ENCODE results near the gene ANAPC2. TPM values are rescaled to one million over a fixed set of nuclear protein-coding genes. Genes with fewer than 3 reads are reported as not detected.

Gene ANAPC2, protein sequence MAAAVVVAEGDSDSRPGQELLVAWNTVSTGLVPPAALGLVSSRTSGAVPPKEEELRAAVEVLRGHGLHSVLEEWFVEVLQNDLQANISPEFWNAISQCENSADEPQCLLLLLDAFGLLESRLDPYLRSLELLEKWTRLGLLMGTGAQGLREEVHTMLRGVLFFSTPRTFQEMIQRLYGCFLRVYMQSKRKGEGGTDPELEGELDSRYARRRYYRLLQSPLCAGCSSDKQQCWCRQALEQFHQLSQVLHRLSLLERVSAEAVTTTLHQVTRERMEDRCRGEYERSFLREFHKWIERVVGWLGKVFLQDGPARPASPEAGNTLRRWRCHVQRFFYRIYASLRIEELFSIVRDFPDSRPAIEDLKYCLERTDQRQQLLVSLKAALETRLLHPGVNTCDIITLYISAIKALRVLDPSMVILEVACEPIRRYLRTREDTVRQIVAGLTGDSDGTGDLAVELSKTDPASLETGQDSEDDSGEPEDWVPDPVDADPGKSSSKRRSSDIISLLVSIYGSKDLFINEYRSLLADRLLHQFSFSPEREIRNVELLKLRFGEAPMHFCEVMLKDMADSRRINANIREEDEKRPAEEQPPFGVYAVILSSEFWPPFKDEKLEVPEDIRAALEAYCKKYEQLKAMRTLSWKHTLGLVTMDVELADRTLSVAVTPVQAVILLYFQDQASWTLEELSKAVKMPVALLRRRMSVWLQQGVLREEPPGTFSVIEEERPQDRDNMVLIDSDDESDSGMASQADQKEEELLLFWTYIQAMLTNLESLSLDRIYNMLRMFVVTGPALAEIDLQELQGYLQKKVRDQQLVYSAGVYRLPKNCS
- total RNA-seq = 10 to 100 TPM; 50.6 to 53.1 TPM

DNA sequence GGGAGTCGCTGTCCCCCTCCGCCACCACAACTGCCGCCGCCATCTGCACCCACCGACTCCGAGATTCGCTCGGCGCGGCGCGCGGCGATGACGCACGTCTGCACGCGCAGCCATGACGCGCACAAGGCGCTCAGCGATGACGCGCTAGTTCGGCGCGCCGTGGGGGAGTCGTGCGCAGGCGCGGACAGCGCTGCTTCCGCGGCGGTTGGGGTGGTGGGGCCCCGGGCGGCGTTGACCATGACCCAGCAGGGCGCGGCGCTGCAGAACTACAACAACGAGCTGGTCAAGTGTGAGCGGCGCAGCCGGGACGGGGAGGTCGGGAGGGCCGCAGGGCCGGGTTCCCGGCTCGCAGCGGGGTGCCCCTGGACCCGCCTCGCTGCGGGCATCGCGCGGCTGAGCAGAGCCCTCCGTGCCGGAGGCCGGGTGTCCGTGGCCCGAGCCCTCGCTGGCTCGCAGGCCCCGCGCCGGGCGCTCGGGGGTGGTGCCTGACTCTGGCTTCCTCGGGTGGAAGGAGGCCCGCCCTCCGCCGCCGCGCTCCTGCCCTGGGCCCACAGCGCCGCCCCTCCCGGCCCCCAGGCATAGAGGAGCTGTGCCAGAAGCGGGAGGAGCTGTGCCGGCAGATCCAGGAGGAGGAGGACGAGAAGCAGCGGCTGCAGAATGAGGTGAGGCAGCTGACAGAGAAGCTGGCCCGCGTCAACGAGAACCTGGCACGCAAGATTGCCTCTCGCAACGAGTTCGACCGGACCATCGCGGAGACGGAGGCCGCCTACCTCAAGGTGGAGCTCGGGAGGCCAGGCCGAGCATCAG, at the start of gene ANAPC2, which contains the start of gene SSNA1:
TSS of gene ANAPC2 (minus strand) at position 71 of the 807 bp plus-strand sequence. CDS start at position 43, 28 bp downstream.
TSS of gene SSNA1 (plus strand) at position 187 of the 807 bp plus-strand sequence. CDS start at position 238, 51 bp downstream.
- H3K27me3 Mint-ChIP-seq = no peaks in the 10 kb centered on the region
- H3K4me3 Mint-ChIP-seq = peak within 1 kb of the TSS; percentile 89
- peaks cover 4% of the 10 kb centered on the region for H3K4me1 Mint-ChIP-seq
- ATAC-seq (replicated peaks) = peak; percentile 89
- H3K27ac Mint-ChIP-seq = peak within 1 kb of the TSS; percentile 93
- peaks cover 17% of the 10 kb centered on the region for H3K36me3 Mint-ChIP-seq (ENCODE audit: low read depth)
- H3K9me3 Mint-ChIP-seq = no peaks in the 10 kb centered on the region

DNA sequence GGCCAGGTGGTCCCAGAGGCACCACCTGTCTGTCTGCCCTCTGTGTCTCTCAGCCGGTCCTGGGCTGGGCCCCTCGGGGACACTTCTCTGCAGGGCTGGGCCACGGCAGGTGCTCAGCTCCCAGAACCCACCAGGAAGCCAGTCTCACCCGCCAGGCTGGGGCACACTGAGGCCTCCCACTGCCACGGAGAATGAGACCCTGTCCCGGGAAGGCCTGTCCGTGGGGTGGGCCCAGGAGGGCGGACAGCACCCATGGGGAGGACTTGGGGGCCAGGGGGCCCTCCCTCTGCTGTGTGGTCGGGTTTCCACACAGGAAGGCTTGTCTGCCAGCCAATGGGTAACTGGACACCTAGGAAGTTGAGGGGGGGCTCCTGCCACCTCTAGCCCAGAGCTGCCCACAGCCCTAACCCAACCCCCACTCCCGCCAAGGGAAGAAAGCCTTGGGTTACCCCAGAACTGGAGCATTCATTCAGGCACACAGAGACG, 48.6 kb upstream of the ANAPC2 start:
- Mint-ChIP-seq H3K27me3 (peaks cover 4% of the 10 kb centered on the region), H3K4me3 (no peak overlapping the region), H3K4me1 (peaks cover 5% of the 10 kb centered on the region), H3K27ac (no peak overlapping the region), H3K36me3 (ENCODE audit: low read depth) (peaks cover 9% of the 10 kb centered on the region), H3K9me3 (no peaks in the 10 kb centered on the region)
- ATAC-seq (replicated peaks) = no peak

DNA sequence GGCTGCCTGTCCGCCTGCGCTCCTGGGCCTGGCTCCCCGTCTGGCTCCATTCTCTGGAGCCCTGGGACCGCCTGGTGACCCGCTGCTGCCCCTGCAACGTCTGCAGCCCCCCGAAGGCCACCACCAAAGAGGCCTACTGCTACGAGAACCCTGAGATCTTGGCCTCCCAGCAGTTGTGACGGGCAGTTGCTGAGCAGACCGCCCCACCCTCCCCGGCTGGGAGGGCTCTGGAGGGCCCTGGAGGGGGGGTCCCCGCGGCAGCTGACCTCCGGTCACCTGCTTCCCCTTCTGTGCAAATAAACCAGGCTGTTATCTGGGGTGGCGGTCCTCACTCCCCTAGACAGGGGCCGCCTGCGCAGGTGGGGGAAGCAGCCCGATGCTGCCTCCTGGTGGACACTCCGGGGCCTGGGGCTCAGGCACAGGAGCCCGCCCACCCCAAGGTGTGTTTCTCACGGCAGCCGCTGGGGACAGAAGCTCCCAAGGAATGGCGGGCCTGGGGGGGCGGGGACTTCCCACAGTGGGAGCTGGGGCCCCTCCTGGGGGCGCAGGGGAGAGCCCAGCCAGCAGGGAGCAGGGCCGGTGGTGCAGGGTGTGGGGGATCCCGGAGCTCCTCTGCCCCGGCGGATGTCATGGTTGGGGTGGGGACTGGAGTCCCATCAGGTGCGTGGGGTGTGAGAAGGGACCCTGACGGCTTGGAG, 48.0 kb upstream of the ANAPC2 start:
- peaks cover 4% of the 10 kb centered on the region for H3K27me3 Mint-ChIP-seq
- H3K9me3 Mint-ChIP-seq = no peaks in the 10 kb centered on the region
- H3K4me3 Mint-ChIP-seq = no peak overlapping the region
- peaks cover 5% of the 10 kb centered on the region for H3K4me1 Mint-ChIP-seq
- no peak overlapping the region for H3K27ac Mint-ChIP-seq
- peak; percentile 23 for ATAC-seq (replicated peaks)
- H3K36me3 Mint-ChIP-seq (ENCODE audit: low read depth) = peaks cover 7% of the 10 kb centered on the region

DNA sequence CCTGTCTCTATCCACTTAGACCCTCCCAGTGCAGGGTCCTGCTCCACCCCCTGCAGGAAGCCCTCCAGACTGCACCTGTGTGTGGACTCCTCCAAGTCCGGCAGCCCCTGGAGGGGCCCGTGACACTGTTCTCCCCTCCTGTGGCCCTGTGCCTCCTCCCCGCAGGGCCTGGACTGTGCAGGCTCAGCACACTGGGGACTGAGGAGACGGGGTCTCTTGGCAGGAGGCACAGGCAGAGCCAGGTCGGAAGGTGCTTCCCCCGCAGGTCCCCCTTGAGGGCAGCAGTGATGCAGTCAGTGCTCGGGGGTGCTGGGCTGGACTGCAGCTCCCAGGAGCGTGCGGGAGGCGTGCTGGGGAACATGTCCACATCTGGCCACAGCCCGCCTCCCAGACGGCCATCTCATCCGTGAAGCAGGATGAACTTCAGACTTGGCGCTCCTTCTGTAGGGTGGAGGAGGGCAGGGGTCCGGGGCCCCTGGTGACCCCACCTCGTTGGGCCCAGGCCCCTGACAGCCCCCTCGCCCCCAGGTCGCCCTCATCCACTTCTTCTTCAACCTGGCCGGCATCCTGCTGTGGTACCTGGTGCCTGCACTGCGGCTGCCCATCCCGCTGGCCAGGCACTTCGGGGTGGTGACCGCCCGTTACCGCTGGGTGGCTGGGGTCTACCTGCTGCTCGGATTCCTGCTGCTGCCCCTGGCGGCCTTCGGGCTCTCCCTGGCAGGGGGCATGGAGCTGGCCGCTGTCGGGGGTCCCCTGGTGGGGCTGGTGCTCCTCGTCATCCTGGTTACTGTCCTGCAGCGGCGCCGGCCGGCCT, 47.3 kb upstream of the ANAPC2 start:
- ATAC-seq (replicated peaks) = no peak
- no peak overlapping the region for H3K27ac Mint-ChIP-seq
- H3K9me3 Mint-ChIP-seq = no peaks in the 10 kb centered on the region
- no peak overlapping the region for H3K4me3 Mint-ChIP-seq
- H3K36me3 Mint-ChIP-seq (ENCODE audit: low read depth) = no peaks in the 10 kb centered on the region
- H3K4me1 Mint-ChIP-seq = no peaks in the 10 kb centered on the region
- H3K27me3 Mint-ChIP-seq = peaks cover 4% of the 10 kb centered on the region

DNA sequence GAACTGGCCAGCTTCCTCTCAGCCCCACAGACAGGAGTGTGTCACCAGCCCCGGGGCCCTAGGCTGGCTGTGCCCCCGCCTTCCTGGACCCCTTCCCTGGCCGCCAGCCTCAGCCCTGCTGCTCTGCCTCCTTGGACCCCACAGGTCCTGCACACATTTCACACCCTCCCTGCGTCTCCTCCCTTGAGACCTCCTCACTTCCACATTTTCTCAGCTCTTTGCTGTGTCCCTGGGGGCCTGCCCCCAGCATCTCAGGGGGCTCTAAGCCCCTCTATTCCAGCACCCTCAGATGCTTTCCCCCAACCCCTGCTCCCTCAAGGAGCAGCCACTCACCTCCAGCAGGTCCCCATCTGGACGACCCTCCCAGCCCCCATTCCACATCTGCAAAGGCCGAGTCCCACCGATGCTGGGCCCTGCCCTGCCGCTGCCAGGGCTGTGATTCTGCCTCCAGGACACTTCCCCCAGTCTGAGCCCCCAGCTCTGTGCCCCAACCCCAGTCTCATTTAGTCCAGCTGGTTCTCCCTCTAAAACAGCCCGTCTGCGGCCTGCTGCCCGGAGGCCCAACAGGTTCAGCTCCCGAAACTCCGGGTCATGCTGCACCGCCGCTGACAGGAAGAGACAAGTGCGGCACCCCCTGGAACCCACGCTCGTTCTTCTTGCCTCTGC, 46.5 kb upstream of the ANAPC2 start:
- H3K4me3 Mint-ChIP-seq = no peak overlapping the region
- no peaks in the 10 kb centered on the region for H3K4me1 Mint-ChIP-seq
- no peaks in the 10 kb centered on the region for H3K9me3 Mint-ChIP-seq
- no peak for ATAC-seq (replicated peaks)
- no peaks in the 10 kb centered on the region for H3K36me3 Mint-ChIP-seq (ENCODE audit: low read depth)
- peaks cover 4% of the 10 kb centered on the region for H3K27me3 Mint-ChIP-seq
- no peak overlapping the region for H3K27ac Mint-ChIP-seq

DNA sequence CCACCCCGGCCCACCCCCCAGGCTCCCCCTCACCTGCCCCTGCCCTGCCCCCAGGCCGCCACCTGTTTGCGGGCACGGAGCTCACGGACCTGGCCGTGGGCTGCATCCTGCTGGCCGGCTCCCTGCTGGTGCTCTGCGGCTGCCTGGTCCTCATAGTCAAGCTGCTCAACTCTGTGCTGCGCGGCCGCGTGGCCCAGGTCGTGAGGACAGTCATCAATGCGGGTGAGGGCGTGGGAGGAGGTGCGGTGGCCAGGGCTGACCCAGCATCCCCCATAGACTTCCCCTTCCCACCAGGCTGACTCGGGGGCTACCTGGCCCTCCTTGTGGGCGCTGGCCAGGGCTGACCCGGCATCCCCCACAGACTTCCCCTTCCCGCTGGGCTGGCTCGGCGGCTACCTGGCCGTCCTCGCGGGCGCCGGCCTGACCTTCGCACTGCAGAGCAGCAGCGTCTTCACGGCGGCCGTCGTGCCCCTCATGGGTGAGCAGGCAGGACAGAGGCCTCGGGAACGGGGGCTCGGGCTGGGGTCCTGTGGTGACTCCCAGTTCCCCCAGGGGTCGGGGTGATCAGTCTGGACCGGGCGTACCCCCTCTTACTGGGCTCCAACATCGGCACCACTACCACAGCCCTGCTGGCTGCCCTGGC, 45.8 kb upstream of the ANAPC2 start:
- no peaks in the 10 kb centered on the region for H3K4me1 Mint-ChIP-seq
- H3K4me3 Mint-ChIP-seq = no peak overlapping the region
- H3K36me3 Mint-ChIP-seq (ENCODE audit: low read depth) = no peaks in the 10 kb centered on the region
- ATAC-seq (replicated peaks) = no peak
- no peaks in the 10 kb centered on the region for H3K9me3 Mint-ChIP-seq
- H3K27ac Mint-ChIP-seq = no peak overlapping the region
- H3K27me3 Mint-ChIP-seq = peaks cover 4% of the 10 kb centered on the region

DNA sequence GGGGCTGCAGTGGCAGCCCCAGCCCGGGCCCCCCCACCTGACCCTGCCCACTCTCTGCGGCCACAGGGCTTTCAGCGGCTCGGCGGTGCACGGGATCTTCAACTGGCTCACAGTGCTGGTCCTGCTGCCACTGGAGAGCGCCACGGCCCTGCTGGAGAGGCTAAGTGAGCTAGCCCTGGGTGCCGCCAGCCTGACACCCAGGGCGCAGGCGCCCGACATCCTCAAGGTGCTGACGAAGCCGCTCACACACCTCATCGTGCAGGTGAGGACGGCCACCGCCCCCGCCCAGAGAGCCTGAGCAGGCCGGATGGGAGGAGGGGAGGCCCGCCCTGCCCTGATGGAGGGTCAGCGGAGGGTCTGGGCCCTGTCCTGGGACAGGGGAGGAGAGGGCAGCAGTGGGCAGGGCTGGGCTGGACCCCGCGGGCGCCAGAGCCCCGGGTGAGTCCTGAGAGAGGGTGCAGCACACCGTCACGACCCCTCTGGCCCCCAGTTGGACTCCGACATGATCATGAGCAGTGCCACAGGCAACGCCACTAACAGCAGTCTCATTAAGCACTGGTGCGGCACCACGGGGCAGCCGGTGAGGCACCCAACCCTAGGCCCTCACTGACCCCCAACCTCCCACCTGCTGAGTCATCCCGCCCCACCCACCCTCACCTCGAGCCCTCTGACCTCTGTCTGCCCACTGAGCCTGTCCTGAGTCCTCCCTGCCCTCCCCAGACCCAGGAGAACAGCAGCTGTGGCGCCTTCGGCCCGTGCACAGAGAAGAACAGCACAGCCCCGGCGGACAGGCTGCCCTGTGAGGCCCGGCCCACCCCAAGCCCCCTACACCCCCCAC, 45.0 kb upstream of the ANAPC2 start:
- ATAC-seq (replicated peaks) = no peak
- no peaks in the 10 kb centered on the region for H3K9me3 Mint-ChIP-seq
- H3K36me3 Mint-ChIP-seq (ENCODE audit: low read depth) = no peaks in the 10 kb centered on the region
- peaks cover 4% of the 10 kb centered on the region for H3K27me3 Mint-ChIP-seq
- H3K4me1 Mint-ChIP-seq = no peaks in the 10 kb centered on the region
- H3K27ac Mint-ChIP-seq = no peak overlapping the region
- H3K4me3 Mint-ChIP-seq = no peak overlapping the region

DNA sequence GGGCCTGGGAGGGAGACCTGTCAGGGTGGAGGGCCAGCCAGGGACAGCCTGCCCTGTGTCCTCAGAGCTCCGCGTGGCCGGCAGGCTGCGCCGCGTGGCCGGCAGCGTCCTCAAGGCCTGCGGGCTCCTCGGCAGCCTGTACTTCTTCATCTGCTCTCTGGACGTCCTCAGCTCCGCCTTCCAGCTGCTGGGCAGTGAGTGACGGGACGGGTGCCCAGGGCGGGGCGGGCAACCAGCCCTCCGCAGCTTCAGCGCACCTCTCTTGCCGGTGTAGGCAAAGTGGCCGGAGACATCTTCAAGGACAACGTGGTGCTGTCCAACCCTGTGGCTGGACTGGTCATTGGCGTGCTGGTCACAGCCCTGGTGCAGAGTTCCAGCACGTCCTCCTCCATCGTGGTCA, 44.1 kb upstream of the ANAPC2 start:
- no peaks in the 10 kb centered on the region for H3K9me3 Mint-ChIP-seq
- no peak overlapping the region for H3K27ac Mint-ChIP-seq
- H3K4me3 Mint-ChIP-seq = no peak overlapping the region
- ATAC-seq (replicated peaks) = no peak
- peaks cover 7% of the 10 kb centered on the region for H3K27me3 Mint-ChIP-seq
- peaks cover 3% of the 10 kb centered on the region for H3K4me1 Mint-ChIP-seq
- H3K36me3 Mint-ChIP-seq (ENCODE audit: low read depth) = no peaks in the 10 kb centered on the region

DNA sequence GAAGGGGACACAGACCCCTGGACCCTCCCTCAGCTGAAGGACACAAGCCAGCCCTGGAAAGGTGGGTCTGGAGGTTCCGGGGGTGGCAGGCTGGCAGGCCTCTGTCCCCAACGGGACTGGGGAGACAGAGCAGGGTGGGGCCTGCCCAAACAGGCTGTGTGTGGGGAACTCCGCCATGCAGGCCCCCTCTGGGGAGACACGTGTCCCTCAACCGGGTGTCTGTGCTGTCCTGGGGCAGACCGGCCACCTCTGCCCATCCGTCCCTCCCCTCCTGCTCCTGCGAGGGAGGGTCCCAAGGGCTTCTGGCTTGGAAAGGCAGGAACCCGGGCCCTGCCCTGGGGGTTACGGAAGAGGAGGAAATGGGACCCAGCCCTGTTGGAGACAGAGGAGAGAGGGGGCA, 43.7 kb upstream of the ANAPC2 start:
- ATAC-seq (replicated peaks) = no peak
- Mint-ChIP-seq H3K36me3 (ENCODE audit: low read depth) (no peaks in the 10 kb centered on the region), H3K27ac (no peak overlapping the region), H3K9me3 (no peaks in the 10 kb centered on the region), H3K27me3 (peaks cover 8% of the 10 kb centered on the region), H3K4me3 (no peak overlapping the region), H3K4me1 (peaks cover 5% of the 10 kb centered on the region)

DNA sequence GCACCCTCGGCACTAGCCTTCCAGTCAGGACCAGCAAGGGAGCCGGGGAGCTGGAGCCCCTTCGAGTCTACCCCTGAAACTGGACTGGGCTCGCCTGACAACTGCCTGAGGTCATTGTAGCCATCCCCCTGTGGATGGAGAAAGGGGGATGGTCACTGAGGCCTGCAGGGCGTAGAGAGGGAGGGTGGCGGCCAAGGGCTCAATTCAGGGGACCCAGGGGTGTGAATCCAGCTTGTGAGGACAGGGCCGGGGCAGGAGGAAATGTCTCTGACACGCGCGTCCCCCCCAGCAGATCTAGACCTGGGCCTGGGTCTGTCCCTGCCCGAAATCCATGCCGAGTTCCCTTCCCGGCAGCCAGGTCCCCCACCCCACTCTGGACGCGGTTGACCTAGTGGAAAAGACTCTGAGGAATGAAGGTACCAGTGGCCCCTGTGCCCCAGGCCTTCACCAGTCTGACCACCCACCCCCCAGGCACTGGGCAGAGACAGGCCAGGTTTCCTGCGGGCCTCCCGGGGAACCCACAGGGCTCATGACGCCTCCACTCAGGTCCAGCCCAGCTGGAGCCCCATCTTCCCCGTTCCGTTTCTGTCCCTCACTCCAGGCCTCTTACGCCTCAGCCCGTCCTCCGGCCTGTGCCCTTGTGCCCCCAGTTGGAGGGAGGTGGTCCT, 43.1 kb upstream of the ANAPC2 start:
- Mint-ChIP-seq H3K4me1 (peaks cover 5% of the 10 kb centered on the region), H3K9me3 (no peaks in the 10 kb centered on the region), H3K27ac (no peak overlapping the region), H3K27me3 (peaks cover 8% of the 10 kb centered on the region), H3K36me3 (ENCODE audit: low read depth) (no peaks in the 10 kb centered on the region), H3K4me3 (no peak overlapping the region)
- ATAC-seq (replicated peaks) = no peak

DNA sequence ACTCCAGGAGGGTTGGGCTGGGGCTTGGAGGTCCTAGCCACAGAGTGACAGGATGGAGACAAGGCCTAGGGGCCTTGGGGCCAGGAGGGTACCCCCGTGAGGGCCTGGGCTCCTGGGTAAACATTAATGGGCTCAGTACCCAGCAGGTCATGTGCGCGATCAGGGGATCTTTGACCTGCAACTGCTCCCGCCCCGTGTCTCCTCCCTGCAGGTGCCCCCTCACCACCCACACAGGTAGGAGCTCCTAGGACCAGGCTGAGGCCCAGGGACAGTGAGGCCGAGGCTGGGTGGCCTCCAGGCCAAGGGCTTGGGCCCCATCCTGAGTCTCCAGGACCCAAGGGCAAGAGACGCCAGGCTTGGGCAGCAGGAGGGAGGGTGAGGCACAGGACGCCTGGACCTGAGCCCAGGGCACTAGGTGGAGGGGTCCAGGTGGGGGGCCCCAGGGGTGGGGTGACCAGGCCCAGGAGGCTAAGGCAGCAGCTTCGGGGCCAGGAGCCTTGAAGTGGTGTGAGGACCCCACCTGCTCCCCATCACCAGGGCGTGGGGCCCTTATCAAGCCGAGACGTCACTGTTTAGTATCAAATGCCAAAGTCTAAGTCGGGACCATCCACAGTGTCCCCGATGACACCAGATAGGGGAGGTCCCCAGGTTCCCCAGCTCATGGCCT, 42.5 kb upstream of the ANAPC2 start, which contains the start of gene SLC34A3:
TSS of gene SLC34A3 (plus strand) at position 197 of the 667 bp plus-strand sequence. CDS start 802 bp downstream, outside the sequence.
- Mint-ChIP-seq H3K36me3 (ENCODE audit: low read depth) (no peaks in the 10 kb centered on the region), H3K27me3 (peaks cover 8% of the 10 kb centered on the region), H3K4me3 (no peak within 1 kb of the TSS), H3K9me3 (no peaks in the 10 kb centered on the region), H3K4me1 (peaks cover 5% of the 10 kb centered on the region), H3K27ac (no peak within 1 kb of the TSS)
- no peak for ATAC-seq (replicated peaks)

All from activated T-helper 17 cell treated with anti-CD3 and anti-CD28 coated beads, Interleukin-2, amount 50 U/mL, for 72 hours (primary cell).